NB4 (cell line): Measurements from ENCODE around the gene LARP4B.

Source experiments
- CTCF ChIP-seq: IDR thresholded peaks from one replicate; pipeline ENCODE4 v1.5.1; 2012; ENCODE audit warnings: low read depth, low read length
- MAX ChIP-seq: IDR thresholded peaks from 2 replicates; pipeline ENCODE4 v1.6.1; 2011; ENCODE audit warnings: low read depth, low read length
- MYC ChIP-seq: IDR thresholded peaks from 2 replicates; pipeline ENCODE4 v1.6.1; 2011; ENCODE audit warnings: low read depth, low read length

GRCh38 chr10:824946-825345 is 106.6 kb downstream of the LARP4B start:
- TF ChIP-seq MYC (no peak), CTCF (no peak), MAX (no peak)
